Body of pancreas (tissue), 4 donors: ENCODE data around the gene NOTUM. TPM values are rescaled to one million over a fixed set of nuclear protein-coding genes. Genes with fewer than 3 reads are reported as not detected.
"Not testable (repeated sequence)": the region's sequence is repeated elsewhere in the genome, so short reads cannot be mapped to it uniquely, and the experiment has no call there.

Experiments
- ATAC-seq: fragments of 150-250 bp; one replicate; pipeline ENCODE4 v1.9.1; 2016
- DNase-seq, 4 donors: peaks; one replicate each; pipeline ENCODE4 v3.0.0-alpha.2; 2019
- H3K27ac ChIP-seq, 4 donors: fragments of 200-600 bp; sonication (generic); 1 replicate in 3 of 4; 2 replicates in 1 of 4; pipeline versions ENCODE4 v1.5.1 to v1.6.1; 2016 to 2019; ENCODE audit warnings: mild to moderate bottlenecking in 1 of 4, mixed read lengths in 1 of 4, moderate library complexity in 1 of 4
- H3K27me3 ChIP-seq, 2 donors: fragments of 200-600 bp; sonication (generic); one replicate each; pipeline ENCODE4 v1.6.0; 2016; ENCODE audit warnings: mild to moderate bottlenecking in 1 of 2
- H3K36me3 ChIP-seq, 2 donors: fragments of 200-600 bp; sonication (generic); replicated peaks in 1 of 2; 2 replicates each; pipeline ENCODE4 v1.5.1; 2016; ENCODE audit warnings: low read depth in 2 of 2; ENCODE audit not compliant: insufficient read depth in 1 of 2
- H3K4me1 ChIP-seq: fragments of 200-600 bp; sonication (generic); one replicate; pipeline ENCODE4 v1.6.0; 2016
- H3K4me3 ChIP-seq, 2 donors: fragments of 200-600 bp; sonication (generic); 1 replicate in 1 of 2; 2 replicates in 1 of 2; pipeline ENCODE4 v1.5.1; 2016 to 2019
- H3K9me3 ChIP-seq, 3 donors: fragments of 200-600 bp; sonication (generic); 1 replicate in 2 of 3; 2 replicates in 1 of 3; pipeline ENCODE4 v1.5.1; 2016
- CTCF ChIP-seq, 7 experiments: fragments of 450-650 bp in 4 of 7; fragments of 200-600 bp in 3 of 7; sonication (generic) in 3 of 7; IDR thresholded peaks; one replicate each; pipeline ENCODE4 v1.5.1; 2016 to 2019; ENCODE audit warnings: antibody characterized with exemption in 7 of 7
- POLR2A ChIP-seq, 3 donors: fragments of 450-650 bp; IDR thresholded peaks; one replicate each; pipeline ENCODE4 v1.6.1; 2016; ENCODE audit warnings: antibody characterized with exemption in 3 of 3, mild to moderate bottlenecking in 2 of 3
- WGBS, 2 donors: methylation state at CpG; one replicate each; pipeline ENCODE4 v1.1.5; 2017; 5-methylcytosine and 5-hydroxymethylcytosine counted together
- intact Hi-C: fragments of 100-400 bp; cut with DNase I; formaldehyde crosslinking; loops from one replicate; pipeline ENCODE4 v1.15.1; 2023
- total RNA-seq, 2 donors: library from RNA; depleted of rRNA; stranded (reverse); fragments of >200 nt; gene quantifications; one replicate each; pipeline ENCODE4 v1.1.0, GENCODE V29; 2016

NOTUM gene
- total RNA-seq, 2 donors from 2014 or later = 0.33 TPM; not detected in 1

GRCh38 chr17:81953443-81953842 lies 7.5 kb downstream of the NOTUM start:
- H3K27me3 ChIP-seq, H3K27ac ChIP-seq, H3K4me1 ChIP-seq, H3K9me3 ChIP-seq, H3K36me3 ChIP-seq, DNase-seq, ATAC-seq, H3K4me3 ChIP-seq: not testable (repeated sequence)
- TF ChIP-seq CTCF (IDR thresholded peaks at IDR 0.05) = peak in 1 of 7 experiments; percentile 19
- WGBS, 2 donors = 68 to 88% methylated on average over 5 of the region's 5 CpGs
- intact Hi-C loops = loop anchor here (10.0 kb wide), 1 partner anchor 201 kb away; no protein-coding TSS in a partner anchor

- ATAC-seq (no peak), DNase-seq (no peak)
- TF ChIP-seq POLR2A (IDR thresholded peaks at IDR 0.05) (no peak), CTCF (IDR thresholded peaks at IDR 0.05) (no peak)
- Histone ChIP-seq H3K4me1 (no peaks in the 10 kb centered on the region), H3K9me3 (no peaks in the 10 kb centered on the region), H3K27ac (no peak overlapping the region), H3K36me3 (no peaks in the 10 kb centered on the region), H3K27me3 (no peaks in the 10 kb centered on the region), H3K4me3 (no peak overlapping the region)
- 72 to 77% methylated on average over 5 to 14 of the region's 16 CpGs for WGBS, 2 donors
- intact Hi-C loops = loop anchor here (10.0 kb wide), 1 partner anchor 202 kb away; no protein-coding TSS in a partner anchor
Observed at GRCh38 chr17:81952792-81953228, 8.2 kb downstream of the NOTUM start.

GRCh38 chr17:81951785-81952684 lies 9.0 kb downstream of the NOTUM start:
- ATAC-seq (no peak), DNase-seq (no peak)
- H3K27ac ChIP-seq = no peak overlapping the region
- no peak overlapping the region for H3K4me3 ChIP-seq
- no peaks in the 10 kb centered on the region for H3K27me3 ChIP-seq
- no peaks in the 10 kb centered on the region for H3K36me3 ChIP-seq
- intact Hi-C loops = loop anchor here (10.0 kb wide), 1 partner anchor 203 kb away; no protein-coding TSS in a partner anchor
- H3K9me3 ChIP-seq = no peaks in the 10 kb centered on the region
- 57 to 61% methylated on average over 12 to 13 of the region's 13 CpGs for WGBS, 2 donors
- TF ChIP-seq POLR2A (IDR thresholded peaks at IDR 0.05) (no peak), CTCF (IDR thresholded peaks at IDR 0.05) (no peak)
- H3K4me1 ChIP-seq = no peaks in the 10 kb centered on the region

GRCh38 chr17:81950501-81950900 lies 10.5 kb downstream of the NOTUM start:
- Histone ChIP-seq H3K27me3 (no peaks in the 10 kb centered on the region), H3K36me3 (no peaks in the 10 kb centered on the region), H3K4me1 (no peaks in the 10 kb centered on the region), H3K9me3 (no peaks in the 10 kb centered on the region), H3K4me3 (no peak overlapping the region), H3K27ac (no peak overlapping the region)
- ATAC-seq (no peak), DNase-seq (no peak)
- TF ChIP-seq POLR2A (IDR thresholded peaks at IDR 0.05) (no peak), CTCF (IDR thresholded peaks at IDR 0.05) (no peak)
- 76 to 82% methylated on average over 10 to 15 of the region's 15 CpGs for WGBS, 2 donors
- intact Hi-C loops = loop anchor here (10.0 kb wide), 1 partner anchor 204 kb away; no protein-coding TSS in a partner anchor
